ENCODE data around the gene AGAP5. TPM values are rescaled to one million over a fixed set of nuclear protein-coding genes. Genes with fewer than 3 reads are reported as not detected.

The AGAP5 gene
- total and polyA plus RNA-seq, 2 of the 13 experiments (the other 11 are each of a cell fraction or from before 2014, with no cell fraction given), result 5.3 to 7.9 TPM

GRCh38 chr10:73743905-73744663, 46.2 kb upstream of the AGAP5 start, which contains the start of gene SEC24C (continued):
- TF ChIP-seq ZNF747 (CRISPR knock-in tag; IDR thresholded peaks at IDR 0.05; ENCODE audit: borderline replicate concordance) (no peak), PRDM15 (CRISPR knock-in tag; IDR thresholded peaks at IDR 0.05) (peak; percentile 96), MXD3 (CRISPR knock-in tag; IDR thresholded peaks at IDR 0.05) (no peak), ZBTB14 (CRISPR knock-in tag; IDR thresholded peaks at IDR 0.05) (no peak), POLR2AphosphoS2 (IDR thresholded peaks at IDR 0.05; ENCODE audit: low read depth, low read length) (no peak; the same call in 1 of the 2 replicates), POGK (CRISPR knock-in tag; conservative IDR thresholded peaks at IDR 0.05) (peak; percentile 72), CCAR2 (optimal IDR thresholded peaks at IDR 0.05; ENCODE audit: low read depth, low read length) (peak; percentile 55), YY1 (IDR thresholded peaks at IDR 0.05; ENCODE audit: insufficient read depth, insufficient replicate concordance, low read depth, low read length) (peak; percentile 97), ZNF484 (CRISPR knock-in tag; IDR thresholded peaks at IDR 0.05; ENCODE audit: borderline replicate concordance, low read depth) (no peak), ZNF12 (CRISPR knock-in tag; IDR thresholded peaks at IDR 0.05) (no peak; the same call in 1 of the 2 replicates), ISX (CRISPR knock-in tag; conservative IDR thresholded peaks at IDR 0.05) (no peak), HINFP (CRISPR knock-in tag; IDR thresholded peaks at IDR 0.05; ENCODE audit: low read depth) (no peak; the same call in 1 of the 2 replicates), TFAP4 (IDR thresholded peaks at IDR 0.05; ENCODE audit: borderline replicate concordance, low read depth) (no peak; the same call in 1 of the 2 replicates), CENPBD1 (CRISPR knock-in tag; IDR thresholded peaks at IDR 0.05; ENCODE audit: borderline replicate concordance, low read depth) (no peak), FOXK1 (CRISPR knock-in tag; IDR thresholded peaks at IDR 0.05; ENCODE audit: borderline replicate concordance, low read depth) (peak; percentile 64; the same call in 1 of the 2 replicates), TCF7 (IDR thresholded peaks at IDR 0.05; ENCODE audit: low read depth) (no peak), REXO4 (CRISPR knock-in tag; IDR thresholded peaks at IDR 0.05; ENCODE audit: borderline replicate concordance) (no peak), ZNF451 (CRISPR knock-in tag; IDR thresholded peaks at IDR 0.05) (no peak)

All from HepG2 (cell line).